ENCODE measurements around the gene PTGES2.
A peak's percentile ranks its signal among the peaks of the same experiment; 100 is the strongest.

DNA sequence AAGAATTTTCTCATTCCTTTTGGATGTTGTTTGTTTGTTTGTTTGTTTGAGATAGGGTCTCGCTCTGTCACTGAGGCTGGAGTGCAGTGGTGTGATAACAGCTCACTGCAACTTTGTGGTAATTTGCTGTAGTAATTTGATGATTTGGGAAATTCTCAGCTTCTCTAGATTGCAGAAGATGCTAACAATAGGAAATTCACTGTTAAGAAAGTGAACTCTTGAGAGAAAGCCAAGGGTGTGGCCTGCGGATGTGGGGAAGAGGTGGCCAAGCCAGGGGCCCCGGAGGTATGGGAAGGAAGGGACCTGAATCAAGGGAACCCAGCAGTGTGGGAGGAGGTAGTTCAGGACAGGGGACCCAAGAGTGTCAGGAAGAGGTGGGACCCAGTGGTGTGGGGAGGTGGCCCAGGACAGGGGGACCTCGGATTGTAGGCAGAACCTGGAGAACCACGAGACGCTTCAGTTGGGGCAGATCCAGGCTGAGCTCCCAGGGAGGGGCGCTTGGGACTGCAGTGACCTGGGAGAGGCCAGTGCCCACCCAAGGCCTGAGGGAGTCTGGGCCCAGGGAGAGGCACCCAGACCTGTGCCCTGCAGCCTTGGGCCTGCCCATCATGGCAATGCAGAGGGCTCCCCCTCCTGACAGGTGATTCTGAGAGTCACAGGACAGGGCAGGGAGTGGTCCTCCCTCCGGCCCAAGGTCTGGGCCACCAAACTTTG is 16.2 kb upstream of the PTGES2 start:
- TF ChIP-seq ZBTB1 (CRISPR knock-in tag; IDR thresholded peaks at IDR 0.05; ENCODE audit: borderline replicate concordance, low read depth) (no peak), SPI1 (IDR thresholded peaks at IDR 0.05; ENCODE audit: borderline replicate concordance, low read depth, low read length) (no peak), SMC3 (conservative IDR thresholded peaks at IDR 0.05; ENCODE audit: insufficient read depth, low read depth, low read length) (no peak), GATAD2A (IDR thresholded peaks at IDR 0.05) (no peak), ZNF274 (IDR thresholded peaks at IDR 0.05; ENCODE audit: borderline replicate concordance, low read depth, low read length) (no peak), ZNF140 (CRISPR knock-in tag; IDR thresholded peaks at IDR 0.05) (no peak), HCFC1 (IDR thresholded peaks at IDR 0.05; ENCODE audit: low read depth, low read length) (no peak), SAFB (IDR thresholded peaks at IDR 0.05; ENCODE audit: borderline replicate concordance, low read depth, low read length) (no peak)
- TF ChIP-seq, protein P1, sequence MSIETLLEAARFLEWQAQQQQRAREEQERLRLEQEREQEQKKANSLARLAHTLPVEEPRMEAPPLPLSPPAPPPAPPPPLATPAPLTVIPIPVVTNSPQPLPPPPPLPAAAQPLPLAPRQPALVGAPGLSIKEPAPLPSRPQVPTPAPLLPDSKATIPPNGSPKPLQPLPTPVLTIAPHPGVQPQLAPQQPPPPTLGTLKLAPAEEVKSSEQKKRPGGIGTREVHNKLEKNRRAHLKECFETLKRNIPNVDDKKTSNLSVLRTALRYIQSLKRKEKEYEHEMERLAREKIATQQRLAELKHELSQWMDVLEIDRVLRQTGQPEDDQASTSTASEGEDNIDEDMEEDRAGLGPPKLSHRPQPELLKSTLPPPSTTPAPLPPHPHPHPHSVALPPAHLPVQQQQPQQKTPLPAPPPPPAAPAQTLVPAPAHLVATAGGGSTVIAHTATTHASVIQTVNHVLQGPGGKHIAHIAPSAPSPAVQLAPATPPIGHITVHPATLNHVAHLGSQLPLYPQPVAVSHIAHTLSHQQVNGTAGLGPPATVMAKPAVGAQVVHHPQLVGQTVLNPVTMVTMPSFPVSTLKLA (conservative IDR thresholded peaks at IDR 0.05) = no peak
- TF ChIP-seq, protein P2, sequence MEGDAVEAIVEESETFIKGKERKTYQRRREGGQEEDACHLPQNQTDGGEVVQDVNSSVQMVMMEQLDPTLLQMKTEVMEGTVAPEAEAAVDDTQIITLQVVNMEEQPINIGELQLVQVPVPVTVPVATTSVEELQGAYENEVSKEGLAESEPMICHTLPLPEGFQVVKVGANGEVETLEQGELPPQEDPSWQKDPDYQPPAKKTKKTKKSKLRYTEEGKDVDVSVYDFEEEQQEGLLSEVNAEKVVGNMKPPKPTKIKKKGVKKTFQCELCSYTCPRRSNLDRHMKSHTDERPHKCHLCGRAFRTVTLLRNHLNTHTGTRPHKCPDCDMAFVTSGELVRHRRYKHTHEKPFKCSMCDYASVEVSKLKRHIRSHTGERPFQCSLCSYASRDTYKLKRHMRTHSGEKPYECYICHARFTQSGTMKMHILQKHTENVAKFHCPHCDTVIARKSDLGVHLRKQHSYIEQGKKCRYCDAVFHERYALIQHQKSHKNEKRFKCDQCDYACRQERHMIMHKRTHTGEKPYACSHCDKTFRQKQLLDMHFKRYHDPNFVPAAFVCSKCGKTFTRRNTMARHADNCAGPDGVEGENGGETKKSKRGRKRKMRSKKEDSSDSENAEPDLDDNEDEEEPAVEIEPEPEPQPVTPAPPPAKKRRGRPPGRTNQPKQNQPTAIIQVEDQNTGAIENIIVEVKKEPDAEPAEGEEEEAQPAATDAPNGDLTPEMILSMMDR (IDR thresholded peaks at IDR 0.05 in 2 of 3, conservative IDR thresholded peaks at IDR 0.05 in 1 of 3; ENCODE audit: insufficient read depth in 2 of 3, low read depth in 1 of 3, low read length in 3 of 3) = peak in 1 of 3 experiments; percentile 19; a peak in 2 of 6 replicates
- TF ChIP-seq, protein P3, sequence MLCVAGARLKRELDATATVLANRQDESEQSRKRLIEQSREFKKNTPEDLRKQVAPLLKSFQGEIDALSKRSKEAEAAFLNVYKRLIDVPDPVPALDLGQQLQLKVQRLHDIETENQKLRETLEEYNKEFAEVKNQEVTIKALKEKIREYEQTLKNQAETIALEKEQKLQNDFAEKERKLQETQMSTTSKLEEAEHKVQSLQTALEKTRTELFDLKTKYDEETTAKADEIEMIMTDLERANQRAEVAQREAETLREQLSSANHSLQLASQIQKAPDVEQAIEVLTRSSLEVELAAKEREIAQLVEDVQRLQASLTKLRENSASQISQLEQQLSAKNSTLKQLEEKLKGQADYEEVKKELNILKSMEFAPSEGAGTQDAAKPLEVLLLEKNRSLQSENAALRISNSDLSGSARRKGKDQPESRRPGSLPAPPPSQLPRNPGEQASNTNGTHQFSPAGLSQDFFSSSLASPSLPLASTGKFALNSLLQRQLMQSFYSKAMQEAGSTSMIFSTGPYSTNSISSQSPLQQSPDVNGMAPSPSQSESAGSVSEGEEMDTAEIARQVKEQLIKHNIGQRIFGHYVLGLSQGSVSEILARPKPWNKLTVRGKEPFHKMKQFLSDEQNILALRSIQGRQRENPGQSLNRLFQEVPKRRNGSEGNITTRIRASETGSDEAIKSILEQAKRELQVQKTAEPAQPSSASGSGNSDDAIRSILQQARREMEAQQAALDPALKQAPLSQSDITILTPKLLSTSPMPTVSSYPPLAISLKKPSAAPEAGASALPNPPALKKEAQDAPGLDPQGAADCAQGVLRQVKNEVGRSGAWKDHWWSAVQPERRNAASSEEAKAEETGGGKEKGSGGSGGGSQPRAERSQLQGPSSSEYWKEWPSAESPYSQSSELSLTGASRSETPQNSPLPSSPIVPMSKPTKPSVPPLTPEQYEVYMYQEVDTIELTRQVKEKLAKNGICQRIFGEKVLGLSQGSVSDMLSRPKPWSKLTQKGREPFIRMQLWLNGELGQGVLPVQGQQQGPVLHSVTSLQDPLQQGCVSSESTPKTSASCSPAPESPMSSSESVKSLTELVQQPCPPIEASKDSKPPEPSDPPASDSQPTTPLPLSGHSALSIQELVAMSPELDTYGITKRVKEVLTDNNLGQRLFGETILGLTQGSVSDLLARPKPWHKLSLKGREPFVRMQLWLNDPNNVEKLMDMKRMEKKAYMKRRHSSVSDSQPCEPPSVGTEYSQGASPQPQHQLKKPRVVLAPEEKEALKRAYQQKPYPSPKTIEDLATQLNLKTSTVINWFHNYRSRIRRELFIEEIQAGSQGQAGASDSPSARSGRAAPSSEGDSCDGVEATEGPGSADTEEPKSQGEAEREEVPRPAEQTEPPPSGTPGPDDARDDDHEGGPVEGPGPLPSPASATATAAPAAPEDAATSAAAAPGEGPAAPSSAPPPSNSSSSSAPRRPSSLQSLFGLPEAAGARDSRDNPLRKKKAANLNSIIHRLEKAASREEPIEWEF (CRISPR knock-in tag; IDR thresholded peaks at IDR 0.05) = no peak
